Measurements from ENCODE around the gene SMCO2. TPM values are rescaled to one million over a fixed set of nuclear protein-coding genes. Genes with fewer than 3 reads are reported as not detected.

The SMCO2 gene
- total and polyA plus RNA-seq, 2 of the 8 experiments (the other 6 are each of a cell fraction or from before 2014, with no cell fraction given), result 0.24 to 0.80 TPM

- Histone ChIP-seq H3K79me1 (ENCODE audit: low read depth, low read length) (no peaks in the 10 kb centered on the region), H2BK120ac (replicated peaks; ENCODE audit: low read depth, low read length) (no peak overlapping the region), H4K8ac (ENCODE audit: extremely low read depth, insufficient read depth, low read length) (peak overlapping the region; percentile 11; the same call in 1 of the 2 replicates), H3K18ac (ENCODE audit: extremely low read depth, low read length) (no peak overlapping the region), H4K5ac (ENCODE audit: insufficient read length, low read depth, low read length) (no peak overlapping the region), H3K14ac (ENCODE audit: insufficient read length) (no peak overlapping the region), H2BK12ac (ENCODE audit: low read depth, low read length) (no peak overlapping the region), H3K27me3 (replicated peaks in 1 of 4; ENCODE audit: control insufficient read depth in 3 of 4, extremely low read depth in 1 of 4, insufficient read depth in 3 of 4, low read length in 3 of 4) (peaks cover 0 to 3% (median under 1%) of the 10 kb centered on the region in 4 experiments; a peak in 2 of 7 replicates), H3K23me2 (ENCODE audit: low read depth, low read length) (peaks cover 10% of the 10 kb centered on the region), H3K79me2 (ENCODE audit: control insufficient read depth in 1 of 2, insufficient read depth in 2 of 2, low read length in 2 of 2) (peaks cover 0 to 21% of the 10 kb centered on the region in 2 experiments; a peak in 2 of 4 replicates), H2BK15ac (ENCODE audit: low read length) (no peak overlapping the region), H3K36me3 (ENCODE audit: control insufficient read depth in 2 of 4, insufficient read depth in 4 of 4, low read length in 3 of 4) (no peaks in the 10 kb centered on the region), H3K9me3 (ENCODE audit: insufficient read depth in 2 of 2, low read depth in 1 of 2, low read length in 1 of 2) (no peaks in the 10 kb centered on the region), H2AFZ (ENCODE audit: low read length) (no peak overlapping the region), H3K4me1 (replicated peaks in 1 of 4; ENCODE audit: control insufficient read depth in 3 of 4, insufficient read depth in 4 of 4, low read length in 3 of 4) (peaks cover 4 to 12% (median 11%) of the 10 kb centered on the region in 4 experiments), H3K4me2 (ENCODE audit: insufficient read depth in 1 of 2, low read depth in 2 of 2, low read length in 2 of 2) (peak overlapping the region; percentile 73 to 91), H3K4me3 (ENCODE audit: extremely low read depth in 1 of 4, insufficient read depth in 2 of 4, low read depth in 3 of 4, low read length in 4 of 4) (peak overlapping the region; percentile 63 to 86 (median 77)), H3K23ac (ENCODE audit: insufficient read length) (no peak overlapping the region), H3K56ac (replicated peaks; ENCODE audit: insufficient read length, low read depth, low read length) (no peak overlapping the region), H3K4ac (replicated peaks; ENCODE audit: insufficient read length, low read depth, low read length) (no peak overlapping the region), H2AK5ac (ENCODE audit: low read depth, low read length) (no peak overlapping the region), H2BK20ac (ENCODE audit: low read length) (no peak overlapping the region), H3K9ac (replicated peaks in 1 of 4; ENCODE audit: extremely low read depth in 1 of 4, low read depth in 3 of 4, low read length in 3 of 4) (peak overlapping the region; percentile 53 to 83 (median 68); a peak in 4 of 7 replicates), H3K27ac (ENCODE audit: low read depth, low read length) (no peak overlapping the region), H2BK5ac (ENCODE audit: low read depth, low read length) (no peak overlapping the region), H4K91ac (replicated peaks; ENCODE audit: insufficient read length, low read length) (no peak overlapping the region), H4K20me1 (replicated peaks in 1 of 2; ENCODE audit: control insufficient read depth in 1 of 2, insufficient read depth in 2 of 2, low read length in 2 of 2) (peaks cover 1 to 3% of the 10 kb centered on the region in 2 experiments)
- CTCF ChIA-PET (ENCODE audit: partially characterized antibody), result interaction anchor here (1.0 to 1.2 kb wide), 2 partner anchors 36 to 99 kb away, joined by 3 to 4 read pairs; no protein-coding TSS in a partner anchor
- 2% methylated on average over 8 of the region's 8 CpGs; no CpG with 5 or more reads in 1 of the 2 experiments for WGBS, 2 experiments (ENCODE audit: extremely low coverage in 1 of 2, insufficient coverage in 1 of 2, insufficient read length in 1 of 2, insufficient replicate concordance in 2 of 2, low coverage in 1 of 2, low lambda C conversion rate in 2 of 2, missing lambda C conversion rate in 1 of 2)
- TF ChIP-seq MAX (IDR thresholded peaks at IDR 0.05) (no peak), NRF1 (IDR thresholded peaks at IDR 0.05; ENCODE audit: low read depth, low read length) (no peak), SIN3A (conservative IDR thresholded peaks at IDR 0.05 in 1 of 2, IDR thresholded peaks at IDR 0.05 in 1 of 2; ENCODE audit: low read depth in 1 of 2, low read length in 2 of 2) (no peak), POLR2AphosphoS5 (IDR thresholded peaks at IDR 0.05; ENCODE audit: low read depth, low read length) (no peak; the same call in 1 of the 2 replicates), SRF (IDR thresholded peaks at IDR 0.05; ENCODE audit: low read depth, low read length) (no peak), TBP (IDR thresholded peaks at IDR 0.05; ENCODE audit: low read depth, low read length) (no peak), USF2 (IDR thresholded peaks at IDR 0.05; ENCODE audit: low read length) (no peak), CTBP2 (IDR thresholded peaks at IDR 0.05; ENCODE audit: borderline replicate concordance, insufficient read depth, insufficient read length, low read length) (no peak), TAF7 (optimal IDR thresholded peaks at IDR 0.05; ENCODE audit: borderline replicate concordance, low read depth, low read length) (no peak), POLR2A (IDR thresholded peaks at IDR 0.05; ENCODE audit: control extremely low read depth in 1 of 2, low read depth in 2 of 2, low read length in 2 of 2) (no peak), KDM1A (IDR thresholded peaks at IDR 0.05; ENCODE audit: borderline replicate concordance, low read length) (no peak), KDM5A (IDR thresholded peaks at IDR 0.05; ENCODE audit: low read length) (no peak)
- POLR2A ChIA-PET (ENCODE audit: partially characterized antibody), result interaction anchor here (0.9 to 3.9 kb wide), 8 partner anchors 10 to 191 kb away, joined by 3 to 18 read pairs (median 6); no protein-coding TSS in a partner anchor
- FAIRE-seq (no peak), DNase-seq (ENCODE audit: low read depth in 1 of 2, low spot score in 2 of 2) (no peak)
Observed at GRCh38 chr12:27524494-27524835, 77.9 kb downstream of the SMCO2 start.

Measured in H1 (cell line).